Activated T-cell treated with anti-CD3 and anti-CD28 coated beads for 4 hours (primary cell): Measurements from ENCODE around the gene ABCB6.
"Not testable (repeated sequence)": the region's sequence is repeated elsewhere in the genome, so short reads cannot be mapped to it uniquely, and the experiment has no call there.

Experiments
- DNase-seq: peaks from one replicate; pipeline ENCODE4 v3.0.0-alpha.2; 2020

ABCB6 gene

DNA sequence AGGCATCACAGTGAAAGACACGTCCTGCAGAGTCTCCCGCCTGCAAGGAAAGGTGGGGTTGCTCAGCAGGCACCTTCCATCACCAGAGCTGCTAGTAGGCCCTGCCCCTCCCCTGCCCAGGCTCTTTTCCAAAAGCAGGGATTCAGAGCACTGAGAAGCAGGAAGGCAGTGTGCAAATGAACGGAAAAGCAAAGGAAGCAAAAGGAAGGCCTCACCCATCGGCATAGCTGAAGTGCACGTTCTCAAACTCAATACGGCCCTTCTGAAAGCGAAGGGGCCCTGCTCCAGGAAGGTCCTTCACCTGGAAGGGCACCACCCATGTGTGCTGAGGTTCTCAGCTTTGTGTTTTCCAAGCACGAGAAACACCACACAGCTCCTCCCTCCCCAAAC lies 5.7 kb downstream of the ABCB6 start:
- DNase-seq: no peak

GRCh38 chr2:219210886-219211362 lies 7.8 kb downstream of the ABCB6 start:
- no peak for DNase-seq

GRCh38 chr2:219210196-219210885 lies 8.4 kb downstream of the ABCB6 start:
- no peak for DNase-seq

DNA sequence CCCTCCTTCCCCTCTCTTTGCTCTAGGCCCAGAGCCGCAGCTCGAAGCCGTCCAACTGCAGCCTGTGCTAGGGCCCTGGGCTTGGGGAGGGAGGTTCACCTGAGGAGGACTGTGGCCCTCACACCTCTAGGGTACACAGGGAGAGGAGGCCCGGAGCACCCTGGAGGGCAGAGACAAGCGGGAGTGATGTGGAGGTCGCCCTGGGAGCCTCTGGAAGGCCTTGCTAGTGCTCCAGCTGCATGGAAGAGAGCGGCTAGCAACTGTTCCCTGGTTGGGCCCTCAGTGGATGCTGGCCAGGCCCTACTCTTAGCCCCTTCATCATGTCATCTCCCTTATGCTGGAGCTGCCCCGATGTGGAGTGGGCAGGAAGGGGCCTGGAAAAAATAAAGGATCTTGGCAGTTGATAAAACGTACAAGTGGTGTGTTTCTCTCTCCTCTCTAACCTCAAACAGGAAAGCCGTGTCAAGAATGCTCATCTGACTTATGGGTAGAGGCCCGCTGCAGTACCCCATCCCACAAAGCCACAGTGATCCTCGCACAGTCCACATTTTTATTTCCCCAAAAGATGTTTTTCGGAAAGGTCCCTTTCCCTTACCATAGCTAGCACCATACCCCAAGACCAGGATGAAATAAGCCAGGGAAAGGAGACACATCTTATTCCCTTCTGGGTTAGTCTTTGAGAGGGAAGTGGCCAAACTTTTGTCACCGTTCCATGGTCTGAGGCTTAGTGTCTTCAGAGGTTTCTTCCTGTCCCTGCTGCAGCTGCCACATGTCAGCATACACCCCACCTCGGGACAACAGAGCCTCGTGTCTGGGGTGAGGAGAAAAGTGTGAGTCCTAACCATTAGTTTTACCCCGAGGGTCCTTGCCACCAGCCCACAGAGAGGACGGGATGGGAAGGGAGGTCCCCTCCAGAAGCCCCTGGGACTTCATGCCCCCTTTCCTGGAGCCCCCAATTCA lies 9.2 kb downstream of the ABCB6 start:
- DNase-seq: no peak

- no peak for DNase-seq
Observed at GRCh38 chr2:219207884-219208740, 10.6 kb downstream of the ABCB6 start.

DNA sequence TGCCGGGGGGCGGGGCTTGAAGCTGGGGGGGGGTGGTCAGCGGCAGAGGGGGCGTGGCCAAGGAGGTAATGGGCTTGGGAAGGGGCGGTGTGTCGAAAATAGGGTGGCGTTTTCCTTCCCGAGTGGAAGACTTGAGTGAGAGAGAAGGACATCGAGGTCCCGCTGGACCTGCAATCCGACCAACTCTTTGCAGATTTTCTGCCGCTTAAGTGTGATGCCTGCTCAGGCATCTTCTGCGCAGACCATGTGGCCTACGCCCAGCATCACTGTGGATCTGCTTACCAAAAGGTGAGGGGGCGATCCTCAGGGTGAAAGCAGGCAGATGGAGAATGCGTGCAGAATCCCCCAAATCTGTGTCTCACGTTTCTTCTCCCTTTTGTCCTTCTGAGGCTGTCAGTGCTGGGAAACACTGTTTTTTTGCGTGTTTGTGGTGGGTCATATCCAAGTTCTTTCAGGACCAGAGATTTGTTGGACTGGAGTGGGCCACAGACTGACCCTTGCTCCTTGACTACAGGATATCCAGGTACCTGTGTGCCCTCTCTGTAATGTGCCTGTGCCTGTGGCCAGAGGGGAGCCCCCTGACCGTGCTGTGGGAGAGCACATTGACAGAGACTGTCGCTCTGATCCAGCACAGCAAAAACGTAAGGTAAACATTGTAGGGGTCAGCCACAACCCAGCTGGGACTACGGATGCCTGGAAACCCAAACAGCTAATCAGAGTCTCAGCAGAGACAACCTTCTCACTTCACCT lies 11.4 kb downstream of the ABCB6 start:
- no peak for DNase-seq

DNA sequence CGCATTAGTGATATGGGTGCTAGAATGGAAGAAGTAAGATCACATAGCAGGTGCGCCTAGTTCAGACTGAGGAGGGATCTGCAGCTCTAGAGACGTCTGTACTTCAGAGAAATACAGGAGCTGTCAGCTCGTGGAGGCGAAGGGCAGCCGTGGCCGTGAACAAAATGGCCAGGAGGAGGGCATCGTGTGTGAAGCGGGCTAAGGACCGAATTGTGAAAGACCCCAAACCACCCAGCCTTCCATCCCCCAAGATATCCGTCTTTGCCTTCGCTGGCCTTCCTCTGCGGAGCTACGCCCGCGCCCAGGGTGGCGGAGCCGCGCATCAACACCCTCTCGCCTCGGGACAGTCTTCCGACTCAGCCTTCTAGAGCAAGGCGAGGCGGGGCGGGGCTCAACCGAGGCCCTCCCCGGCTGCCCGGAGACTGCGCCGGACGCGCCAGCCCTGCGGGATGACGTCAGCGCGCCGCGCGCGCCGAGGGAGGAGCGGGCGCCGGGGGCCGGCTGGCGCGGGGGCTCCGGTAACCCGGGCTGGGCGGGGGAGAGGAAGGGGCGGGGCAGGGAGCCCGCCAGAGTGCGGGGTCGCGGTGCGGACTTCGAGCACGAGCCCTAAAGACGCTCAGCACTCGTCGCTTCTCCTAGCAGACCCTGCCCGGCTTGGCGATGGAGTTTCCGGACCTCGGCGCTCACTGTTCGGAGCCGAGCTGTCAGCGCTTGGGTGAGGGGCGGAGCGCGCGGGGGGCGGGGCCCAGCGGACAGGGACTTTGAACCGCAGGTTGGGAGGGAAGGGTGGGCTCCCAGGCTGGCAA lies 12.2 kb downstream of the ABCB6 start, which contains the start of gene ZFAND2B:
TSS of gene ZFAND2B (plus strand) at position 455 of the 806 bp plus-strand sequence. CDS start at position 661, 206 bp downstream.
- peak; percentile 92 for DNase-seq

GRCh38 chr2:219205981-219206327 lies 12.8 kb downstream of the ABCB6 start:
- DNase-seq: no peak

DNA sequence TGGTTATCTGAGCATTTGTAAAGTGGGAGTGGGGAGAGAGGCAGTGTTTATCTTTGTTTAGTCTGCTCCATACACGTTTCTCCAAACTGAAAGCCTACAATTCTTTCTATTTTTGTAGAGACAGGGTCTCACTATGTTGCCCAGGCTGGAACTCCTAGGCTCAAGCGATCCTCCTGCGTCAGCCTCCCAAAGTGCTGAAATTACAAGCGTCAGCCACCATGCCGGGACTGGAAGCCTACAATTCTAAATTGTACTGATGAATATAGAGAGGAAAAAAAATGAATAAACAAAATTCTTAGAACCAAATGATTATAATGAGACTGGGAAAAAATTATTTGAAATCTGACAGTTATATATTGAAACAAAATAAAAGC lies 13.6 kb downstream of the ABCB6 start:
- no peak for DNase-seq

- no peak for DNase-seq
Observed at GRCh38 chr2:219204425-219205164, 14.2 kb downstream of the ABCB6 start.

DNA sequence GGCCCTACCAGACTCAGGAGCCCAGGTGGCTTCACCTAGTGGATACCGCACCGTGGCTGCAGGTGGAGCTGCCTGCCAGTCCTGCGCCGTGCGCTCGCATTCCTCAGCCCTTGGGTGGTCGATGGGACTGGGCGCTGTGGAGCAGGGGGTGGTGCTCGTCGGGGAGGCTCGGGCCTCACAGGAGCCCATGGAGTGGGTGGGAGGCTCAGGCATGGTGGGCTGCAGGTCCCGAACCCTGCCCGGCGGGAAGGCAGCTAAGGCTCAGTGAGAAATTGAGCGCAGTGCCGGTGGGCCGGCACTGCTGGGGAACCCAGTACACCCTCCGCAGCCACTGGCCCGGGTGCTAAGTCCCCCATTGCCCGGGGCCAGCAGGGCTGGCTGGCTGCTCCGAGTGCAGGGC lies 17.4 kb downstream of the ABCB6 start:
- DNase-seq: not testable (repeated sequence)

- not testable (repeated sequence) for DNase-seq
Observed at GRCh38 chr2:219200502-219201326, 18.0 kb downstream of the ABCB6 start.

DNA sequence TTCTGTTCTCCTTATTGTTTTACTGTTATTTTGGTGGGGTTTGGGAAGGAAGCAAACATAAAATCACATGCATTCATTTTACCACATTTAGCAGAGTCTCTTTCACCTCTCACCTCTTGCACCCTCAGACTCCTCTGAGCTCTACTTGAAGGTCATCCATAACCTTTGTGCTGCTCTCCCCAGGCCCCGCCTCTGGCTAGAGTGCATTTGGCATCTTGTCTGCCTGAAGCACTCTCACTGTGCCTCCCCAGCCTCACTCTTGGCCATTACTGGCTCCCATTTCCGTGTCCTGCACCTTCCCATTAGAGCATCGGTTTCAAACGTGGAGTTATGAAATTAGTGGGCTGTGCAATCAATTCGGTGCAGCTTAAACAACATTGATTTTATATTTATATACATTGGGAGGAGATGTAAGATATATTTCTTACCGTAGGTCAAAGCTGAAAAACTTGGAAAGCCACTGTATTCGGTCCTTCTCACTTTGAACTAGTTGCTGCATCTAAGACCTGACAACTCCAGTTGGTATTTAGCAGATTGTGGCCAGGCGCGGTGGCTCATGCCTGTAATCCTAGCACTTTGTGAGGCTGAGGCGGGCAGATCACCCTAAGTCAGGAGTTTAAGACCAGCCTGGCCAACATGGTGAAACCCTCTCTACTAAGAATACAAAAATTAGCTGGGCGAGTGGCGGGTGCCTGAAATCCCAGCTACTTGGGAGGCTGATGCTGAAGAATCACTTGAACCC lies 19.1 kb downstream of the ABCB6 start:
- no peak for DNase-seq

- no peak for DNase-seq
Observed at GRCh38 chr2:219198974-219199373, 19.8 kb downstream of the ABCB6 start.

DNA sequence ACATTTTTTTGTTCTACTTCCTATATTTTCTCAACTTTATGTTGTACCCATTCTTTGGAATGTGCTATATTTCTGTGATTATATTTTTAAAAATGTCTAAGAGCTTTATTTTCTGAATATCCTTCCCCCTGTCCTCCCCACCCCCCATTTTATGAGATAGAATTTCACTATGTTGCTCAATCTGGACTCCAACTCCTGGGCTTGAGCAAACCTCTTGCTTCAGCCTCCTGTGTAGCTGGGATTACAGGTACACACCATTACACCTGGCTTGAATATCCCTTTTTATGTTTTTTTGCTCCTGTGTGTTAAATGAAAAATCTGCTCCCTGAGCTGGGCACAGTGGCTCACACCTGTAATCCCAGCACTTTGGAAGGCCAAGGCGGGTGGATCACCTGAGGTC lies 21.4 kb downstream of the ABCB6 start:
- DNase-seq: no peak

DNA sequence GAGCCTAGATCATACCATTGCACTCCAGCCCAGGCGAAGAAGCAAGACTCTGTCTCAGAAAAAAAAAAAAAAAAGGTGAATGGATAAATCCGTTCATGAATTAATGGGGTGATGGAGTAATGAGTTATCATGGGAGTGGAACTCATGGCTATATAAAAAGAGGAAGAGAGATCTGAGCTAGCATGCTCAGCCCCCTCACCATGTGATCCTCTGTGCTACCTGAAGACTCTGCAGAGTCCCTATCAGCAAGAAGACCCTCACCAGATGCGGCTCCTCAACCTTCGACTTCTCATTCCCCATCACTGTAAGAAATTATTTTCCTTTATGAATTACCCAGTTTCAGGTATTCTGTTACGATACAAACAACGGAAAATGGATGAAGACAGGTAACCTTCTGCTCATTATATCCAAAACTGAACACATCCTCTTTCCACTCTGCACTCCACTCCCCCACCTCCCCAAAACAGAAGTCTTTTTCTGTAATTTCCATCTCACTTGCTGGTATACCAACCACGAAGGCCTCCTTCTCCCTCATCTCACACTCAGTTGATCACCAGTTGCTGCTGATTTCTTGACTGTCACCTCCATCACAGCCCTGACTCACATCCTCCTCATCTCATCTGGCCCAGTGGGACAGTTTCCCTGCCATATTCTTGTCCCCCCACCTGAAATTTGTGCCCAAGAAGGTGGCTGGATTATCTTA lies 31.9 kb downstream of the ABCB6 start:
- DNase-seq: no peak

GRCh38 chr2:219184121-219184520 lies 34.6 kb downstream of the ABCB6 start:
- no peak for DNase-seq

DNA sequence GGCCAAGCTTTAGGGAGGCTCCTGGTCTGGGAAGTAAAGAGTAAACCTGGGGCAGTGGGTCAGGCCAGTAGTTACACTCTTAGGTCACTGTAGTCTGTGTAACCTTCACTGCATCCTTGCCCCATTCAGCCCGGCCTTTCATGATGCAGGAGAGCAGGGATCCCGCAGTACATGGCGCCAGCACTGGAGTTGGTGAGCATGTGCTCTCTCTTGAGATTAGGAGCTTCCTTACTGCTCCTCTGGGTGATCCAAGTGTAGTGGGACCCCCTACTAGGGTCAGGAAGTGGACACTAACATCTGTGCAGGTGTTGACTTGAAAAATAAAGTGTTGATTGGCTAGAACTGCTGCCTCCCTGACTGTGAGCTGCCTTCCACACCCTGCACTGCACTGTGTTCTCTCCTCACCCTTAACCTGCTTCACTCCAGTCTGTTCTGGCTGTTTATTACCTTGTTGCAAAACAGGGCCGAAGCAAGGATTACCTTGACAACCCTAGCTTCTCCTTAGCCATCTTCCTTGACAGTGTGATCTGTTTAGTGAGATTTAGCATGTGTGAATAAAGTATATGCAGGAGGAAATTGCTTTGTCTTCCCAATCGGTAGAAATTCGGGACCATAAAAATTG lies 35.5 kb downstream of the ABCB6 start:
- no peak for DNase-seq
